Adipocyte (in vitro differentiated cells): ENCODE results near the gene SELENOO.

Experiments used
- DNase-seq: peaks from one replicate; pipeline ENCODE4 v3.0.0-alpha.2; 2015; ENCODE audit warnings: low read depth
- H3K27me3 ChIP-seq: replicated peaks from 2 replicates; pipeline ENCODE4 v1.7.0; 2013; ENCODE audit warnings: mild to moderate bottlenecking, low read length, moderate library complexity; ENCODE audit not compliant: control insufficient read depth, insufficient read depth
- H3K36me3 ChIP-seq: 2 replicates; pipeline ENCODE4 v1.7.0; 2013; ENCODE audit warnings: low read length, mild to moderate bottlenecking, moderate library complexity; ENCODE audit not compliant: control insufficient read depth, insufficient read depth, severe bottlenecking
- H3K4me1 ChIP-seq: 2 replicates; pipeline ENCODE4 v1.7.0; 2013; ENCODE audit warnings: mild to moderate bottlenecking, low read length, moderate library complexity; ENCODE audit not compliant: control insufficient read depth, insufficient read depth
- H3K4me3 ChIP-seq: 2 replicates; pipeline ENCODE4 v1.7.0; 2013; ENCODE audit warnings: mild to moderate bottlenecking, low read length, moderate library complexity
- H3K9ac ChIP-seq: 2 replicates; pipeline ENCODE4 v1.7.0; 2013; ENCODE audit warnings: mild to moderate bottlenecking, low read length, moderate library complexity
- H3K9me3 ChIP-seq: 2 replicates; pipeline ENCODE4 v1.7.0; 2013; ENCODE audit warnings: mild to moderate bottlenecking, low read length, moderate library complexity; ENCODE audit not compliant: control insufficient read depth

Gene SELENOO

GRCh38 chr22:50174382-50175190, 26.2 kb upstream of the SELENOO start:
- H3K4me1 ChIP-seq, result no peaks in the 10 kb centered on the region
- H3K9ac ChIP-seq, result no peak overlapping the region
- no peaks in the 10 kb centered on the region for H3K9me3 ChIP-seq
- no peaks in the 10 kb centered on the region for H3K36me3 ChIP-seq
- peaks cover 21% of the 10 kb centered on the region for H3K27me3 ChIP-seq
- H3K4me3 ChIP-seq, result no peak overlapping the region
- no peak for DNase-seq

GRCh38 chr22:50175191-50175461, 25.7 kb upstream of the SELENOO start:
- Histone ChIP-seq H3K36me3 (no peaks in the 10 kb centered on the region), H3K4me1 (no peaks in the 10 kb centered on the region), H3K4me3 (no peak overlapping the region), H3K9ac (no peak overlapping the region), H3K27me3 (peaks cover 25% of the 10 kb centered on the region), H3K9me3 (no peaks in the 10 kb centered on the region)
- DNase-seq, result no peak

DNA sequence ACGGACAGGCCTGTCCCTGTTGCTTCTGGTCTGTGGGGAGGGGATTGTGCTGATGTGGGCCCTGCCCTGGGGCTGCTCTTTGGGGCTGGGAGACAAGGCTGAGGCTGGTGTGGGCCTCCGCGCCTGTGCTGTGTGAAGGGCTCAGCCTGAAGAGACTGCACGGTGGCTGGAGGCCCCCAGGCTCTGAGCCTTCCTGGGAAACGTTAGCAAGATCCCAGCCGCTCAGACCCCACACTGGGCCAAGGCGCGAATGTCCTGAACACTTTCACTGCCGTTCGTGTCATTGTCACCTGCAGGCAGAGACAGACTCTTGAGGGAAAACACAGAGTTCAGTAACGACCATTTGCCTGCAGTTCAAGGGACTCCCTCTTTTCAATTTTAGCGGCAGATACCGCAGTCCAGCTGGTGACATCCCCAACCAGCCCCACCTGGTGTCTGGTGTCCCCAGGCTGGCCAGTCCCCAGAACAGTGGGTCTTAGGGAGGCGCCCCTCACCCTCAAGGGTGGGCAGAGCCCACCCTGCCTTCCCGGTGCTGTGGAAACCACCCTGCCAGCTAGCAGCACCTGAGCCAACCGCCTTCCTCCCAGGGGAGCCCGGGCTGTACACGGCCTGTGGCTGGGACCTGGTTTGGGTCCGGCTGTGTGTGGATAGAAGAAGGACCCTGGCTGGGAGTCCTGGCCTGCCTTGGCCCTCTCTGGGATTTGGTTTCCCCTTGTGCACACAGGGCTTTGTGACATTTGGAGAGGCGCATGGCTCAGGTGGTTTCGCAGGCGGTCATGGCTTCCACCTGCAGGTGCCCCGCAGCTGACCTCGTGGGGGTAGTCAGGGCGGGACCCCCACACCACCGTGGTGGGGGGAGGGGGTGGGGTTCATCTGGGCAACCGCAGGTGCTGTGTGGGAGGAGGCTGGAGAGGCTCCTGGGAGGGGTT, 24.6 kb upstream of the SELENOO start:
- no peaks in the 10 kb centered on the region for H3K36me3 ChIP-seq
- H3K27me3 ChIP-seq, result peaks cover 25% of the 10 kb centered on the region
- no peak overlapping the region for H3K4me3 ChIP-seq
- H3K9ac ChIP-seq, result no peak overlapping the region
- DNase-seq, result no peak
- no peaks in the 10 kb centered on the region for H3K9me3 ChIP-seq
- H3K4me1 ChIP-seq, result no peaks in the 10 kb centered on the region

DNA sequence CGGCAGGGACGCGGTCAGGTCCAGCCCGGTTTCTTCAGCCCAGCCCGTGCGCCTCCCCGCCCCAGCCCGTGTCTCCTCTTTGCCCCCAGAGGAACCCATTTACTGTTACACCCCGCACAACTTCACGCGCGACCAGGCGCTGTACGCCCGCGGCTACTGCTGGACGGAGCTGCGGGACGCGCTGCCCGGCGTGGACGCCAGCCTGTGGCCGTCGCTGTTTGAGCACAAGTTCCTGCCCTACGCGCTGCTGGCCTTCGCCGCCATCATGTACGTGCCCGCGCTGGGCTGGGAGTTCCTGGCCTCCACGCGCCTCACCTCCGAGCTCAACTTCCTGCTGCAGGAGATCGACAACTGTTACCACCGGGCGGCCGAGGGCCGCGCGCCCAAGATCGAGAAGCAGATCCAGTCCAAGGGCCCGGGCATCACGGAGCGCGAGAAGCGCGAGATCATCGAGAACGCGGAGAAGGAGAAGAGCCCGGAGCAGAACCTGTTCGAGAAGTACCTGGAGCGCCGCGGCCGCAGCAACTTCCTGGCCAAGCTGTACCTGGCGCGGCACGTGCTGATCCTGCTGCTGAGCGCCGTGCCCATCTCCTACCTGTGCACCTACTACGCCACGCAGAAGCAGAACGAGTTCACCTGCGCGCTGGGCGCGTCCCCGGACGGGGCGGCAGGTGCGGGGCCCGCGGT, 23.8 kb upstream of the SELENOO start:
- peaks cover 25% of the 10 kb centered on the region for H3K27me3 ChIP-seq
- H3K36me3 ChIP-seq, result no peaks in the 10 kb centered on the region
- DNase-seq, result no peak
- no peaks in the 10 kb centered on the region for H3K9me3 ChIP-seq
- no peak overlapping the region for H3K9ac ChIP-seq
- H3K4me3 ChIP-seq, result no peak overlapping the region
- no peaks in the 10 kb centered on the region for H3K4me1 ChIP-seq

DNA sequence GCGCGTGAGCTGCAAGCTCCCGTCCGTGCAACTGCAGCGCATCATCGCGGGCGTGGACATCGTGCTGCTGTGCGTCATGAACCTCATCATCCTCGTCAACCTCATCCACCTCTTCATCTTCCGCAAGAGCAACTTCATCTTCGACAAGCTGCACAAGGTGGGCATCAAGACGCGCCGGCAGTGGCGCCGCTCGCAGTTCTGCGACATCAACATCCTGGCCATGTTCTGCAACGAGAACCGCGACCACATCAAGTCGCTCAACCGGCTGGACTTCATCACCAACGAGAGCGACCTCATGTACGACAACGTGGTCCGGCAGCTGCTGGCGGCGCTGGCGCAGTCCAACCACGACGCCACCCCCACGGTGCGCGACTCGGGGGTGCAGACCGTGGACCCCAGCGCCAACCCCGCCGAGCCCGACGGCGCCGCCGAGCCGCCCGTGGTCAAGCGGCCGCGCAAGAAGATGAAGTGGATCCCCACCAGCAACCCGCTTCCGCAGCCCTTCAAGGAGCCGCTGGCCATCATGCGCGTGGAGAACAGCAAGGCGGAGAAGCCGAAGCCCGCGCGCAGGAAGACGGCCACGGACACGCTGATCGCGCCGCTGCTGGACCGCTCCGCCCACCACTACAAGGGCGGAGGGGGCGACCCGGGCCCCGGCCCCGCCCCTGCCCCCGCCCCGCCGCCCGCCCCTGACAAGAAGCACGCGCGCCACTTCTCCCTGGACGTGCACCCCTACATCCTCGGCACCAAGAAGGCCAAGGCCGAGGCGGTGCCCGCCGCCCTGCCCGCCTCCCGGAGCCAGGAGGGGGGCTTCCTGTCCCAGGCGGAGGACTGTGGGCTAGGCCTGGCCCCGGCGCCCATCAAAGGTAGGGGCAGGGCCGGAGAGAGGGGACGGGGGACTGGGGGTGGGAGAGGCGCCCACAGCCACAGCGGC, 23.0 kb upstream of the SELENOO start:
- no peak for DNase-seq
- Histone ChIP-seq H3K4me1 (no peaks in the 10 kb centered on the region), H3K4me3 (no peak overlapping the region), H3K27me3 (peaks cover 25% of the 10 kb centered on the region), H3K9ac (no peak overlapping the region), H3K9me3 (no peaks in the 10 kb centered on the region), H3K36me3 (no peaks in the 10 kb centered on the region)

GRCh38 chr22:50178471-50178864, 22.3 kb upstream of the SELENOO start:
- H3K4me3 ChIP-seq, result no peak overlapping the region
- DNase-seq, result no peak
- H3K36me3 ChIP-seq, result no peaks in the 10 kb centered on the region
- no peaks in the 10 kb centered on the region for H3K9me3 ChIP-seq
- H3K27me3 ChIP-seq, result peaks cover 25% of the 10 kb centered on the region
- H3K9ac ChIP-seq, result no peak overlapping the region
- no peaks in the 10 kb centered on the region for H3K4me1 ChIP-seq

DNA sequence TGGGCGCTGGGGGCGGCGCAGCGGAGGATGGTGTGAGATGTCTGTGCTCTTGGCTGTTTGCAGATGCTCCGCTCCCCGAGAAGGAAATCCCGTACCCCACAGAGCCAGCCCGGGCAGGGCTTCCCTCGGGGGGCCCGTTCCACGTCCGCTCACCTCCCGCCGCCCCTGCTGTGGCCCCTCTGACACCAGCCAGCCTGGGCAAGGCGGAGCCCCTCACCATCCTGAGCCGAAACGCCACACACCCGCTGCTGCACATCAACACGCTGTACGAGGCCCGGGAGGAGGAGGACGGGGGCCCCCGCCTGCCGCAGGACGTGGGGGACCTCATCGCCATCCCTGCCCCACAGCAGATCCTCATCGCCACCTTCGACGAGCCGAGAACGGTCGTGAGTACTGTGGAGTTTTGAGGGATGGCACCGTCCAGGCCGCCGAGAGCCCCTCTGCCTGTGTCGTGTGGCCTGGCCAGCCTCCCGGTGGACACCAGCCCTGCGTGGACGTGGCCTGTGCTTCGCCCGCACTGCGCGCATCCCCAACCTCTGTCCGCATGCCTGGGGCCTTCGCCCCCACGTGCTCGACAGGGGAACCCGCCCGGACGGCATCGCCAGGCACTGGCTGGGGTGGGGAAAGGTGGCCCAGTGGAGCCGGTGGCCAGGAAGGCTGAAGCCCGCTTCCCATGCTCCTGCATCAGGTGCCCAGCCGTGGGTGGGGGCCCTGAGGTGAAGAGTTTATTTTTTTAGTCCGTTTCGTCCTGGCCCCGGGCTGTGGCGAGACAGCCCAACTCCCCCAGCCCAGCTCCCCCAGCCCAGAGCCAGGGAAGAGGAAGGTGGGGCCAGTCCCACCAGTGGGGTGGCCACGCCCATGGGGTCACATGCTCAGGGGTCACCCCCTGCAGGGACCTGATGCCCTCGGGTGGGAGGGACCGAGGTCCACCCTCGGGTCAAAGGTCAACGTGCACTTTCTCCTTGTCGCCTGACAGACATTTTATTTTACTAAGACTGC, 21.6 kb upstream of the SELENOO start:
- Histone ChIP-seq H3K4me1 (peaks cover 2% of the 10 kb centered on the region), H3K36me3 (no peaks in the 10 kb centered on the region), H3K9ac (no peak overlapping the region), H3K4me3 (no peak overlapping the region), H3K27me3 (peaks cover 25% of the 10 kb centered on the region), H3K9me3 (no peaks in the 10 kb centered on the region)
- no peak for DNase-seq

GRCh38 chr22:50179937-50180726, 20.7 kb upstream of the SELENOO start:
- DNase-seq, result no peak

DNA sequence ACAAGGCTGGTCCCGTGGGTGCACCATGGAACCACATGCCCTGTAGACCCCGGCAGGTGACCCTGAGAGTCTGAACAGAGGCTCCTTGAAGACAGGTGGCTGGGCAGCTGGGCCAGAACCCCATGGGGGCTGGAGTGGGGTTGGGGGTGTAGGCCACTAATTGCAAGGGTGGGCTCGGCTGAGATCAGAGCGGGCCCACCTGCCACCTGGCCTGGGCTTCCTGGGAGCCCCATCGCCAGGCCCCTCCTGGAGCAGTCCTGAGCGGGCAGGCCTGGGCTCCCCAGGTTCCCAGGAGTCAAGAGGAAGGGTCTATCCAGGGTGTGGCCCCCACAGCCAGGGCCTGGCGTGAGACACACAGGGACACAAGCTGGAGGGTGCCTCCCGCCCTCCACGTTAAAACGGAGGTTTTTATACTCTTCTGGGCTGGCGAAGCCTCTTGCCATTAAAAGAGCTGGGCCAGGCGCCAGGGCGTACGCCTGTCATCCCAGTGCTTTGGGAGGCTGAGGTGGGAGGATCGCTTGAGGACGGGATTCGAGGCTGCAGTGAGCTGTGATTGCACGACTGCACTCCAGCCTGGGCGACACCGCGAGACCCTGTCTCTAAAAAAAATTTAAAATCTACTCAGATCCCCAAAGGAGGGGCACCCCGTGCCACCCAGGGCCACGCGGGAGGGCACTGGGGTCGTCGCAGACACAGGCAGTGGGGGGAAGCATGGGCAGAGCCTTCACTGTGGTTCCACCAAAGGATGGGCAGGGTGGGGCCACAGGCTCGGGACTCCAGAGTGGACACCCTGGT, 19.9 kb upstream of the SELENOO start:
- Histone ChIP-seq H3K27me3 (peaks cover 17% of the 10 kb centered on the region), H3K9ac (no peak overlapping the region), H3K36me3 (no peaks in the 10 kb centered on the region), H3K9me3 (no peaks in the 10 kb centered on the region), H3K4me1 (peaks cover 6% of the 10 kb centered on the region), H3K4me3 (no peak overlapping the region)
- DNase-seq, result no peak

More at GRCh38 chr22:50179937-50180726, 20.7 kb upstream of the SELENOO start:
- no peaks in the 10 kb centered on the region for H3K36me3 ChIP-seq
- H3K4me3 ChIP-seq, result no peak overlapping the region
- no peaks in the 10 kb centered on the region for H3K9me3 ChIP-seq
- H3K27me3 ChIP-seq, result peaks cover 21% of the 10 kb centered on the region
- H3K4me1 ChIP-seq, result peaks cover 2% of the 10 kb centered on the region
- H3K9ac ChIP-seq, result no peak overlapping the region
